SJSA1 (cell line): ENCODE results near the gene TJP1. TPM values are rescaled to one million over a fixed set of nuclear protein-coding genes. Genes with fewer than 3 reads are reported as not detected.
"Not testable (repeated sequence)": the region's sequence is repeated elsewhere in the genome, so short reads cannot be mapped to it uniquely, and the experiment has no call there.

ENCODE experiments used
- DNase-seq, 2 experiments: peaks; one replicate each; pipeline ENCODE4 v3.0.0-alpha.2; 2015 to 2020; ENCODE audit warnings: low spot score in 2 of 2, low read depth in 1 of 2
- H3K27ac ChIP-seq: fragments of 250-450 bp; sonication (Bioruptor Pico); 2 replicates; pipeline ENCODE4 v1.5.1; 2020; ENCODE audit warnings: mild to moderate bottlenecking, moderate library complexity
- H3K27me3 ChIP-seq: fragments of 250-450 bp; sonication (Bioruptor Pico); replicated peaks from 2 replicates; pipeline ENCODE4 v1.5.1; 2020; ENCODE audit warnings: mild to moderate bottlenecking, moderate library complexity
- H3K36me3 ChIP-seq: fragments of 250-450 bp; sonication (Bioruptor Pico); 2 replicates; pipeline ENCODE4 v1.5.1; 2020; ENCODE audit warnings: mild to moderate bottlenecking
- H3K4me1 ChIP-seq: fragments of 250-450 bp; sonication (Bioruptor Pico); replicated peaks from 2 replicates; pipeline ENCODE4 v1.6.1; 2021; ENCODE audit warnings: mild to moderate bottlenecking
- H3K4me3 ChIP-seq: fragments of 250-450 bp; sonication (Bioruptor Pico); 2 replicates; pipeline ENCODE4 v1.5.1; 2020; ENCODE audit warnings: mild to moderate bottlenecking
- H3K9me3 ChIP-seq: fragments of 250-450 bp; sonication (Bioruptor Pico); replicated peaks from 2 replicates; pipeline ENCODE4 v1.5.1; 2020; ENCODE audit warnings: mild to moderate bottlenecking
- total RNA-seq: library from RNA; depleted of rRNA; stranded (reverse); fragments of >200 nt; shearing (Covaris generic); gene quantifications from 2 replicates; pipeline ENCODE4 v1.2.3, GENCODE V29; 2014

TJP1 gene
- total RNA-seq, 1 experiment from 2014 or later = 70.1 TPM

GRCh38 chr15:29802411-29802810 is 19.9 kb downstream of the TJP1 start:
- H3K4me3 ChIP-seq = no peak overlapping the region

GRCh38 chr15:29800491-29801366 is 21.5 kb downstream of the TJP1 start:
- H3K4me1 ChIP-seq = peaks cover 43% of the 10 kb centered on the region
- DNase-seq = no peak
- peak overlapping the region; percentile 10 for H3K27ac ChIP-seq

More at GRCh38 chr15:29802411-29802810, 19.9 kb downstream of the TJP1 start:
- Histone ChIP-seq H3K36me3 (peaks cover 30% of the 10 kb centered on the region), H3K4me1 (peaks cover 46% of the 10 kb centered on the region), H3K27ac (no peak overlapping the region), H3K9me3 (no peaks in the 10 kb centered on the region), H3K27me3 (no peaks in the 10 kb centered on the region)
- DNase-seq = peak in 1 of 2 experiments; percentile 56

GRCh38 chr15:29799859-29800258 is 22.4 kb downstream of the TJP1 start:
- Histone ChIP-seq H3K27me3 (no peaks in the 10 kb centered on the region), H3K27ac (no peak overlapping the region), H3K4me3 (no peak overlapping the region), H3K9me3 (no peaks in the 10 kb centered on the region), H3K4me1 (peaks cover 37% of the 10 kb centered on the region), H3K36me3 (peaks cover 31% of the 10 kb centered on the region)
- DNase-seq = no peak

More at GRCh38 chr15:29800491-29801366, 21.5 kb downstream of the TJP1 start:
- peaks cover 30% of the 10 kb centered on the region for H3K36me3 ChIP-seq
- H3K4me3 ChIP-seq = no peak overlapping the region
- no peaks in the 10 kb centered on the region for H3K9me3 ChIP-seq
- H3K27me3 ChIP-seq = no peaks in the 10 kb centered on the region

- H3K4me3 ChIP-seq = no peak overlapping the region
- no peak for DNase-seq
- H3K36me3 ChIP-seq = peaks cover 60% of the 10 kb centered on the region
- peaks cover 28% of the 10 kb centered on the region for H3K4me1 ChIP-seq
- no peaks in the 10 kb centered on the region for H3K9me3 ChIP-seq
- no peaks in the 10 kb centered on the region for H3K27me3 ChIP-seq
- H3K27ac ChIP-seq = no peak overlapping the region
Observed at GRCh38 chr15:29795610-29796009, 26.7 kb downstream of the TJP1 start.

GRCh38 chr15:29792426-29793159 is 29.7 kb downstream of the TJP1 start:
- Histone ChIP-seq H3K4me1 (peaks cover 42% of the 10 kb centered on the region), H3K27ac (peak overlapping the region; percentile 36), H3K9me3 (no peaks in the 10 kb centered on the region), H3K4me3 (no peak overlapping the region), H3K27me3 (no peaks in the 10 kb centered on the region), H3K36me3 (peaks cover 42% of the 10 kb centered on the region)
- DNase-seq = no peak

- peaks cover 53% of the 10 kb centered on the region for H3K4me1 ChIP-seq
- no peak overlapping the region for H3K27ac ChIP-seq
- no peak overlapping the region for H3K4me3 ChIP-seq
- peaks cover 48% of the 10 kb centered on the region for H3K36me3 ChIP-seq
- H3K27me3 ChIP-seq = no peaks in the 10 kb centered on the region
- no peaks in the 10 kb centered on the region for H3K9me3 ChIP-seq
- no peak for DNase-seq
Observed at GRCh38 chr15:29790607-29791006, 31.7 kb downstream of the TJP1 start.

GRCh38 chr15:29789871-29790270 is 32.4 kb downstream of the TJP1 start:
- no peak for DNase-seq
- Histone ChIP-seq H3K36me3 (peaks cover 46% of the 10 kb centered on the region), H3K4me3 (no peak overlapping the region), H3K9me3 (no peaks in the 10 kb centered on the region), H3K27ac (no peak overlapping the region), H3K4me1 (peaks cover 58% of the 10 kb centered on the region), H3K27me3 (no peaks in the 10 kb centered on the region)

- H3K4me3 ChIP-seq = no peak overlapping the region
- H3K36me3 ChIP-seq = peaks cover 37% of the 10 kb centered on the region
- peaks cover 68% of the 10 kb centered on the region for H3K4me1 ChIP-seq
- no peak overlapping the region for H3K27ac ChIP-seq
- no peaks in the 10 kb centered on the region for H3K27me3 ChIP-seq
- H3K9me3 ChIP-seq = no peaks in the 10 kb centered on the region
- no peak for DNase-seq
Observed at GRCh38 chr15:29788433-29789034, 33.7 kb downstream of the TJP1 start.

GRCh38 chr15:29787767-29788166 is 34.5 kb downstream of the TJP1 start:
- Histone ChIP-seq H3K4me1 (peaks cover 68% of the 10 kb centered on the region), H3K36me3 (peaks cover 32% of the 10 kb centered on the region), H3K4me3 (no peak overlapping the region), H3K27ac (no peak overlapping the region), H3K9me3 (no peaks in the 10 kb centered on the region), H3K27me3 (no peaks in the 10 kb centered on the region)
- no peak for DNase-seq

GRCh38 chr15:29785642-29786041 is 36.6 kb downstream of the TJP1 start:
- H3K4me3 ChIP-seq = no peak overlapping the region
- peaks cover 59% of the 10 kb centered on the region for H3K4me1 ChIP-seq
- no peak for DNase-seq
- no peaks in the 10 kb centered on the region for H3K27me3 ChIP-seq
- H3K9me3 ChIP-seq = no peaks in the 10 kb centered on the region
- peak overlapping the region; percentile 60 for H3K27ac ChIP-seq
- H3K36me3 ChIP-seq = peaks cover 20% of the 10 kb centered on the region

GRCh38 chr15:29785136-29785535 is 37.1 kb downstream of the TJP1 start:
- no peaks in the 10 kb centered on the region for H3K27me3 ChIP-seq
- 0 out of 2 replicates have a peak, but pooled peaks cover 3% of the 10 kb centered on the region for H3K9me3 ChIP-seq
- H3K4me3 ChIP-seq = no peak overlapping the region
- peak; percentile 48 to 59 for DNase-seq
- peaks cover 59% of the 10 kb centered on the region for H3K4me1 ChIP-seq
- H3K27ac ChIP-seq = peak overlapping the region; percentile 60
- H3K36me3 ChIP-seq = peaks cover 24% of the 10 kb centered on the region

GRCh38 chr15:29784413-29784812 is 37.9 kb downstream of the TJP1 start:
- Histone ChIP-seq H3K4me1 (peaks cover 55% of the 10 kb centered on the region), H3K27ac (peak overlapping the region; percentile 60), H3K27me3 (no peaks in the 10 kb centered on the region), H3K9me3 (0 out of 2 replicates have a peak, but pooled peaks cover 3% of the 10 kb centered on the region), H3K4me3 (no peak overlapping the region), H3K36me3 (peaks cover 25% of the 10 kb centered on the region)
- no peak for DNase-seq

- DNase-seq, H3K9me3 ChIP-seq, H3K4me3 ChIP-seq, H3K27ac ChIP-seq, H3K27me3 ChIP-seq: not testable (repeated sequence)
- Histone ChIP-seq H3K36me3 (peaks cover 25% of the 10 kb centered on the region), H3K4me1 (peaks cover 43% of the 10 kb centered on the region)
Observed at GRCh38 chr15:29782816-29783215, 39.5 kb downstream of the TJP1 start.
